ENCODE data around the gene ENOX2.

The ENOX2 gene

DNA sequence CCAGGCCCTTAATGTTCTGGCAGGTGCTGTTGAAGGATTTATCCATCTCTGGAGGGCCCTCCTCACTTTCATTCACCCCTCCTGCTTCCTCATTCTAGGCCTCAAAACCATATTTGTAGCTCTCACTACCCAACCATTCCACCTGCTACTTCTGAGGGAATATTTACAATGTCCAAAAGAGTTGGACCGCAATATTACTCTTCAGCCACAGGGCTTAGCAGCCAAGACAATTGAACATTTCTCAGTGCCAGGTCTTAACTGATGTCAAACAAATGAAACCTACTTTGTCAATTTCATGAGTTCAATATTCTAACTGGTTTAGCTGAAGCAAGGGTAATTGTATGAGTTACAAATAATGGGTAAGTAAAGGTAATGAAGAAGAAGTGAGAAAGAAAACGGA, 113.2 kb downstream of the ENOX2 start:
- Histone ChIP-seq H3K27me3 (no peaks in the 10 kb centered on the region), H3K4me1 (ENCODE audit: control insufficient read depth in 1 of 2, insufficient read depth in 1 of 2, low read depth in 1 of 2, low read length in 1 of 2) (no peaks in the 10 kb centered on the region), H3K36me3 (no peaks in the 10 kb centered on the region), H3K27ac (no peak overlapping the region), H3K9me3 (no peaks in the 10 kb centered on the region), H3K4me3 (ENCODE audit: low read depth in 1 of 2, low read length in 1 of 2) (no peak overlapping the region)
- TF ChIP-seq, protein P1, sequence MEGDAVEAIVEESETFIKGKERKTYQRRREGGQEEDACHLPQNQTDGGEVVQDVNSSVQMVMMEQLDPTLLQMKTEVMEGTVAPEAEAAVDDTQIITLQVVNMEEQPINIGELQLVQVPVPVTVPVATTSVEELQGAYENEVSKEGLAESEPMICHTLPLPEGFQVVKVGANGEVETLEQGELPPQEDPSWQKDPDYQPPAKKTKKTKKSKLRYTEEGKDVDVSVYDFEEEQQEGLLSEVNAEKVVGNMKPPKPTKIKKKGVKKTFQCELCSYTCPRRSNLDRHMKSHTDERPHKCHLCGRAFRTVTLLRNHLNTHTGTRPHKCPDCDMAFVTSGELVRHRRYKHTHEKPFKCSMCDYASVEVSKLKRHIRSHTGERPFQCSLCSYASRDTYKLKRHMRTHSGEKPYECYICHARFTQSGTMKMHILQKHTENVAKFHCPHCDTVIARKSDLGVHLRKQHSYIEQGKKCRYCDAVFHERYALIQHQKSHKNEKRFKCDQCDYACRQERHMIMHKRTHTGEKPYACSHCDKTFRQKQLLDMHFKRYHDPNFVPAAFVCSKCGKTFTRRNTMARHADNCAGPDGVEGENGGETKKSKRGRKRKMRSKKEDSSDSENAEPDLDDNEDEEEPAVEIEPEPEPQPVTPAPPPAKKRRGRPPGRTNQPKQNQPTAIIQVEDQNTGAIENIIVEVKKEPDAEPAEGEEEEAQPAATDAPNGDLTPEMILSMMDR (IDR thresholded peaks at IDR 0.05), result no peak

DNA sequence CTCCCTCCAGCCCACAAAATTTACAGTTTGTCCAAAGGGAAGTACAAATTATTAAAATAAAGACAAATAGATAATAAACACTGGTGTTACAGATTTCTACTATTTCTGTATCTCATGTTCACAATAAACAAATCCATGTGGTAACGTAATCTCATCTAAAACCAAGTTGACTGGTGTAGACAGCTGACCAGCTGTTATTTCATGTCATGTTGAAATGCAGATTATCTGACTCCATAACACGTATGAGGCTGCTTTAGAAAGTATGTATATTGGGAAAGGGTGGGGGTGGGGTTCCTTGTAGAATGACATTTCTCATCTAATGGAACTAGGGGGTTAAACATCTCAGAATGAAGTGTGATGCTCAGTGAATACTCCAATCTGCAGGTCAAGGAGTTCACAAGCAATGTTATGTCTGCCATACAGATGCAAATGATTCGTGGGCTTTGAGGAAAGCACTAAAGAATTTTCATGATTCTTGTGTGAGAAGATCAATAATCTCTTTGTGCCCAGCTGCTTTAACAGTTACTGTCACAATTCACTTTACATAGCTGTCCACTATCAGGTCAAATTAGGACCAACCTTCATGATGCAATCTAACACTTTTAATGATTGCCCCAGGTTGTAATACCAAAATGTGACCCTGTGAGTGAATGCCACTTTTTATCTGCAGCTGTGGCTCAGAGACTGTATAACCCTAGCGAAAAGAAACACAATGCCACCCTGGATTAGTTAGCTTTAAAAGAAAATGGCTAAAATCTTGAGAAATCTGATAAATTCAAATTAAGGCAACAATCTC, 114.0 kb downstream of the ENOX2 start:
- Histone ChIP-seq H3K9me3 (no peaks in the 10 kb centered on the region), H3K27me3 (no peaks in the 10 kb centered on the region), H3K36me3 (no peaks in the 10 kb centered on the region), H3K27ac (no peak overlapping the region), H3K4me1 (ENCODE audit: control insufficient read depth in 1 of 2, insufficient read depth in 1 of 2, low read depth in 1 of 2, low read length in 1 of 2) (no peaks in the 10 kb centered on the region), H3K4me3 (ENCODE audit: low read depth in 1 of 2, low read length in 1 of 2) (no peak overlapping the region)
- TF ChIP-seq, protein P1 (IDR thresholded peaks at IDR 0.05), result no peak

DNA sequence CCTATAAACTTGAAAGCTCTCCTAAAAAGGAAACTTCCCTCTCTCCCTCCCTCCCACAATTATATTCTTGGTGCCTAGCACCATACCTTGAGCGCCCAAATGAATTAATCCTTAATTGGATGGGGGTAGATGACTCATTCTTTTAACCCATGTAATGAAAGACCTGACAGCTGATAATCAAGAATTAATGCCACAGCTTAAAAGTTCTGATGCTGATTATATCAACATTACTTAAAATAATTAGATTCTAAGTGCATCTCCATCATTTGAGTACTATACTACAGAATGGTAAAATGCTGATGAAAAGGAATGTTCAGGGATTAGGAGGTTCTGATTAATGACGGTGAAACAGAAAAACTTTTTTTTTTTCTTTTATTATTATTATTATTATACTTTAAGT, 117.0 kb downstream of the ENOX2 start:
- no peaks in the 10 kb centered on the region for H3K4me1 ChIP-seq (ENCODE audit: control insufficient read depth in 1 of 2, insufficient read depth in 1 of 2, low read depth in 1 of 2, low read length in 1 of 2)
- H3K27ac ChIP-seq, result no peak overlapping the region
- H3K9me3 ChIP-seq, result no peaks in the 10 kb centered on the region
- H3K27me3 ChIP-seq, result no peaks in the 10 kb centered on the region
- TF ChIP-seq, protein P1 (IDR thresholded peaks at IDR 0.05), result no peak
- no peak overlapping the region for H3K4me3 ChIP-seq (ENCODE audit: low read depth in 1 of 2, low read length in 1 of 2)
- no peaks in the 10 kb centered on the region for H3K36me3 ChIP-seq

DNA sequence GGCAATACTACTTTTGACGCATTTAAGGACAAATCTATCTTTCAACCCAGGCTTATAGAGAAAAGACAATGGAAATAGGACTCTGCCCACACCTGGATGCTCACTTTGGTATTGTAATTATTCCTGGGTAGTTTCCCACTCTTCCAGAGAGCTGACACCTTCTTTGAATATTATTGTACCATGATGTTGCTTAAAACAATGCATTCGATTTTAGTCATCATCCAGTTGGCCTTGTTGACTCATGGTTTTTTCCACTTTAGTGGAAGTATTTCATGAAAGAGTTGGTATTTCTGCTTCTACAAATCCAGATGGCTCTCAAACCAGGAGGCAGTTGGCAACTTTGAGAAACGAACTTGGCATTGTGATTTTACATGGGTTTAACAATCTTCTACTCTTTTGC, 124.2 kb downstream of the ENOX2 start:
- Histone ChIP-seq H3K27me3 (no peaks in the 10 kb centered on the region), H3K27ac (no peak overlapping the region), H3K4me1 (ENCODE audit: control insufficient read depth in 1 of 2, insufficient read depth in 1 of 2, low read depth in 1 of 2, low read length in 1 of 2) (no peaks in the 10 kb centered on the region), H3K9me3 (no peaks in the 10 kb centered on the region), H3K4me3 (ENCODE audit: low read depth in 1 of 2, low read length in 1 of 2) (no peak overlapping the region), H3K36me3 (no peaks in the 10 kb centered on the region)
- TF ChIP-seq, protein P1 (IDR thresholded peaks at IDR 0.05), result no peak

DNA sequence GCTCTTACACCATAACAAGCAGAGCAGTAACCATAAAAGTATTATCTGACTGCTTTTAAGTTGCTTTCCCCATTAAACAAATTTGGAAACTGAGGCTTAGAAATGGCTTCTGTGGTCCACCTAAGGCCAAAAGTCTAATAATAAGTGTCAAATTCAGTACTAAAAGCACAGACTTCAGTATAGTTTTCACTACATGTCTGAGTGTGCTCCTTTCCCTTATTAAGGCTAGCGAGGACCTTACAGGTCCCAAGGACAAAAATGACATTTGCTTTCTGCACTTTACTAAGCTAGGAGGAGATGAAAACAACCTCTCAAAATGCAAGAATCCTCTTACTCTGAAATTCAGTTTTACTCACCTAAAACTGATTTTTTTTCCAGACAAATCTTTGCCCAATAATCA, 127.2 kb downstream of the ENOX2 start:
- Histone ChIP-seq H3K27me3 (no peaks in the 10 kb centered on the region), H3K4me1 (ENCODE audit: control insufficient read depth in 1 of 2, insufficient read depth in 1 of 2, low read depth in 1 of 2, low read length in 1 of 2) (no peaks in the 10 kb centered on the region), H3K9me3 (no peaks in the 10 kb centered on the region), H3K36me3 (no peaks in the 10 kb centered on the region), H3K27ac (no peak overlapping the region), H3K4me3 (ENCODE audit: low read depth in 1 of 2, low read length in 1 of 2) (no peak overlapping the region)
- TF ChIP-seq, protein P1 (IDR thresholded peaks at IDR 0.05), result no peak
